HCT116 (cell line): ENCODE results near the gene KRTAP10-7. TPM values are rescaled to one million over a fixed set of nuclear protein-coding genes. Genes with fewer than 3 reads are reported as not detected.
"Not testable (repeated sequence)": the region's sequence is repeated elsewhere in the genome, so short reads cannot be mapped to it uniquely, and the experiment has no call there.

Source experiments
- ATAC-seq: fragments of 200-7000 bp; cut with Tn5 transposase; 2 replicates; pipeline ENCODE4 v1.9.1; 2020; ENCODE audit warnings: mild to moderate bottlenecking, moderate library complexity
- BruUV-seq: library from RNA; stranded (reverse); fragments of 400-500 nt; replicated peaks from 2 replicates; lab custom pipeline; 2021; lab: Mats Ljungman, UMichigan
- CTCF ChIA-PET: fragments of 300-600 bp; sonication (Branson Sonifier 250); formaldehyde crosslinking; loops from one replicate; lab custom pipeline; 2021; ENCODE audit warnings: antibody characterized with exemption; lab: Charles Lee
- POLR2A ChIA-PET: fragments of 300-600, 350-600 bp; sonication (Branson Sonifier 250); formaldehyde crosslinking; loops from one replicate; lab custom pipeline; 2021; ENCODE audit warnings: antibody characterized with exemption; lab: Charles Lee
- RAD21 ChIA-PET, 2 experiments: fragments of 300-600 bp; sonication (Branson Sonifier 250); formaldehyde crosslinking; loops; one replicate each; lab custom pipeline; 2023; ENCODE audit warnings: low total read pairs in 2 of 2; ENCODE audit not compliant: uncharacterized antibody in 2 of 2, unreplicated experiment in 2 of 2, low non-redundant PET in 1 of 2; lab: Charles Lee
- DNase-seq: peaks from one replicate; pipeline ENCODE4 v3.0.0-alpha.2; 2010; ENCODE audit warnings: low read depth, low spot score
- H2AFZ ChIP-seq: fragments of 200-600 bp; shearing (Covaris generic), sonication (generic); 2 replicates; pipeline ENCODE4 v1.6.1; 2017; ENCODE audit warnings: low read depth, mixed run types, mixed read lengths, antibody characterized with exemption, low read length; ENCODE audit not compliant: poor library complexity, severe bottlenecking
- H3K27ac ChIP-seq: 2 replicates; pipeline ENCODE4 v1.5.1; 2012; ENCODE audit warnings: low read depth, low read length
- H3K27me3 ChIP-seq: fragments of 200-600 bp; sonication (generic); 2 replicates; pipeline ENCODE4 v1.6.1; 2016; ENCODE audit warnings: mixed run types, low read length, mixed read lengths; ENCODE audit not compliant: insufficient read depth
- H3K36me3 ChIP-seq, 2 experiments: fragments of 200-500 bp in 1 of 2; fragments of 200-600 bp in 1 of 2; sonication (Bioruptor generic) in 1 of 2; sonication (generic) in 1 of 2; 2 replicates each; pipeline versions ENCODE4 v1.5.1 to v1.6.1; 2014 to 2016; ENCODE audit warnings: low read length in 2 of 2, inconsistent platforms in 1 of 2, mixed read lengths in 1 of 2, mixed run types in 1 of 2; ENCODE audit not compliant: insufficient read depth in 2 of 2, control insufficient read depth in 1 of 2
- H3K4me1 ChIP-seq, 2 experiments: fragments of 200-600 bp in 1 of 2; sonication (generic) in 1 of 2; 2 replicates each; pipeline versions ENCODE4 v1.5.1 to v1.6.1; 2012 to 2017; ENCODE audit warnings: low read length in 2 of 2, inconsistent platforms in 1 of 2, mild to moderate bottlenecking in 1 of 2, mixed read lengths in 1 of 2, mixed run types in 1 of 2, moderate library complexity in 1 of 2; ENCODE audit not compliant: insufficient read depth in 2 of 2, control insufficient read depth in 1 of 2
- H3K4me2 ChIP-seq: fragments of 200-600 bp; sonication (generic); 2 replicates; pipeline ENCODE4 v1.6.1; 2017; ENCODE audit warnings: mixed run types, low read length, mixed read lengths
- H3K4me3 ChIP-seq, 2 experiments: fragments of 200-600 bp in 1 of 2; sonication (generic) in 1 of 2; replicated peaks in 1 of 2; 2 replicates each; pipeline ENCODE4 v1.5.1; 2011 to 2016; ENCODE audit warnings: low read length in 2 of 2, control low read depth in 1 of 2, low read depth in 1 of 2, mild to moderate bottlenecking in 1 of 2, mixed read lengths in 1 of 2, mixed run types in 1 of 2
- H3K79me2 ChIP-seq: fragments of 200-600 bp; sonication (generic); 2 replicates; pipeline ENCODE4 v1.6.1; 2017; ENCODE audit warnings: mild to moderate bottlenecking, mixed run types, low read length, moderate library complexity, mixed read lengths; ENCODE audit not compliant: insufficient read depth
- H3K9ac ChIP-seq: fragments of 200-600 bp; sonication (generic); 2 replicates; pipeline ENCODE4 v1.6.1; 2016; ENCODE audit warnings: low read length, mixed read lengths
- H3K9me2 ChIP-seq: fragments of 200-600 bp; sonication (generic), shearing (Covaris generic); 2 replicates; pipeline ENCODE4 v1.6.1; 2017; ENCODE audit warnings: mixed run types, mild to moderate bottlenecking, moderate library complexity; ENCODE audit not compliant: insufficient read depth
- H3K9me3 ChIP-seq, 2 experiments: fragments of 200-500 bp in 1 of 2; fragments of 200-600 bp in 1 of 2; sonication (Bioruptor generic) in 1 of 2; sonication (generic) in 1 of 2; 2 replicates each; pipeline ENCODE4 v1.6.1; 2014 to 2017; ENCODE audit warnings: low read length in 2 of 2, mixed read lengths in 2 of 2, inconsistent platforms in 1 of 2, low read depth in 1 of 2, mild to moderate bottlenecking in 1 of 2, mixed run types in 1 of 2, moderate library complexity in 1 of 2; ENCODE audit not compliant: control insufficient read depth in 1 of 2, insufficient read depth in 1 of 2
- H4K20me1 ChIP-seq: fragments of 200-600 bp; sonication (generic), shearing (Covaris generic); 2 replicates; pipeline ENCODE4 v1.6.1; 2017; ENCODE audit warnings: mixed run types, mild to moderate bottlenecking, moderate library complexity; ENCODE audit not compliant: insufficient read depth
- CBX3 ChIP-seq: IDR thresholded peaks from 2 replicates; pipeline ENCODE4 v1.6.1; 2012; ENCODE audit warnings: low read depth
- ELF1 ChIP-seq: IDR thresholded peaks from 2 replicates; pipeline ENCODE4 v1.6.1; 2012; ENCODE audit warnings: low read depth, borderline replicate concordance
- EZH2 ChIP-seq: fragments of 200-600 bp; sonication (generic); IDR thresholded peaks from 2 replicates; pipeline ENCODE4 v1.6.1; 2017; ENCODE audit warnings: antibody characterized with exemption, mixed run types
- MAX ChIP-seq: IDR thresholded peaks from 2 replicates; pipeline ENCODE4 v1.6.1; 2012
- POLR2A ChIP-seq: IDR thresholded peaks from 2 replicates; pipeline ENCODE4 v1.7.0; 2011; ENCODE audit warnings: borderline replicate concordance; ENCODE audit not compliant: insufficient read depth, insufficient read length; ENCODE audit errors: extremely low read depth
- intact Hi-C: fragments of 100-400 bp; cut with micrococcal nuclease; formaldehyde crosslinking; loops from 2 replicates; pipeline ENCODE4 v1.10.0; 2022
- total RNA-seq: library from RNA; stranded (reverse); gene quantifications from one replicate; pipeline ENCODE4 v1.2.1, GENCODE V29; 2021; ENCODE audit not compliant: unreplicated experiment
- TF ChIP-seq, protein P1 (sequence below): IDR thresholded peaks from 2 replicates; pipeline ENCODE4 v1.6.1; 2011; ENCODE audit warnings: mild to moderate bottlenecking, low read length, moderate library complexity; ENCODE audit not compliant: insufficient replicate concordance; ENCODE audit errors: extremely low read depth
- TF ChIP-seq, protein P2 (sequence below): IDR thresholded peaks from 2 replicates; pipeline ENCODE4 v1.6.1; 2012

Gene KRTAP10-7
- total RNA-seq, 1 experiment from 2014 or later, result not detected

DNA sequence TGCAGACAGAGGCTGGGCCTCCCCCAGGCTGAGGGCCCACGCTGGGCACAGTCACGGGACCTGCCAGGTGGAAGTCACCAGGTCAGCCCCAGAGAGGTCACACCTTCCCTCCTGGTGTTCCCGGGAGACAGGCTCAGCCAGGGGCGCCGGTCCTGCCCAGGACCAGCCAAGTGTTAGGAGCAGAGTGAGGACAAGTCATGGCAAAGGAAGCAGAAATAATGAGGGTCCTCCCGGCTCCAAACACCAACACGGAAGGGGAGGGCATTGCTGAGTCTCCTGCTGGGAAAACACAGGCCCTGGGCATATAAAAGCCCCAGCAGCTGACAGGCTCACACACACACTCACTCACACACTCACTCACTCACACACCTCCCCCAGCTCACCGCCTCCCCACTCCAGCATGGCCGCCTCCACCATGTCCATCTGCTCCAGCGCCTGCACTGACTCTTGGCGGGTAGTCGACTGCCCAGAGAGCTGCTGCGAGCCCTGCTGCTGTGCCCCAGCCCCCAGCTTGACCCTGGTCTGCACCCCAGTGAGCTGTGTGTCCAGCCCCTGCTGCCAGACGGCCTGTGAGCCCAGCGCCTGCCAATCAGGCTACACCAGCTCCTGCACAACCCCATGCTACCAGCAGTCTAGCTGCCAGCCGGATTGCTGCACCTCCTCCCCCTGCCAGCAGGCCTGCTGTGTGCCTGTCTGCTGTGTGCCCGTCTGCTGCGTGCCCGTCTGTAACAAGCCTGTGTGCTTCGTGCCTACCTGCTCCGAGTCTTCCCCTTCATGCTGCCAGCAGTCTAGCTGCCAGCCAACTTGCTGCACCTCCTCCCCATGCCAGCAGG, 36.8 kb downstream of the KRTAP10-7 start, which contains the start of gene KRTAP10-10:
KRTAP10-10 (plus strand) TSS at position 339 of the 833 bp plus-strand sequence; CDS start at position 401, 62 bp downstream.
- no TSS peak for BruUV-seq
- ATAC-seq (no peak), DNase-seq (no peak)
- intact Hi-C loops, result no loop called here
- H3K27ac ChIP-seq, result no peak within 1 kb of the TSS
- no peak within 1 kb of the TSS for H3K4me2 ChIP-seq
- H3K9ac ChIP-seq, result no peak within 1 kb of the TSS
- H3K27me3 ChIP-seq, result peaks cover 6% of the 10 kb centered on the region; the same call in 1 of the 2 replicates
- POLR2A ChIA-PET, result no interaction called here
- H4K20me1 ChIP-seq, result no peaks in the 10 kb centered on the region
- H3K79me2 ChIP-seq, result no peaks in the 10 kb centered on the region
- CTCF ChIA-PET, result no interaction called here
- no peak for TF ChIP-seq MAX
- TF ChIP-seq ELF1, result no peak
- TF ChIP-seq EZH2, result no peak
- TF ChIP-seq, protein P1, sequence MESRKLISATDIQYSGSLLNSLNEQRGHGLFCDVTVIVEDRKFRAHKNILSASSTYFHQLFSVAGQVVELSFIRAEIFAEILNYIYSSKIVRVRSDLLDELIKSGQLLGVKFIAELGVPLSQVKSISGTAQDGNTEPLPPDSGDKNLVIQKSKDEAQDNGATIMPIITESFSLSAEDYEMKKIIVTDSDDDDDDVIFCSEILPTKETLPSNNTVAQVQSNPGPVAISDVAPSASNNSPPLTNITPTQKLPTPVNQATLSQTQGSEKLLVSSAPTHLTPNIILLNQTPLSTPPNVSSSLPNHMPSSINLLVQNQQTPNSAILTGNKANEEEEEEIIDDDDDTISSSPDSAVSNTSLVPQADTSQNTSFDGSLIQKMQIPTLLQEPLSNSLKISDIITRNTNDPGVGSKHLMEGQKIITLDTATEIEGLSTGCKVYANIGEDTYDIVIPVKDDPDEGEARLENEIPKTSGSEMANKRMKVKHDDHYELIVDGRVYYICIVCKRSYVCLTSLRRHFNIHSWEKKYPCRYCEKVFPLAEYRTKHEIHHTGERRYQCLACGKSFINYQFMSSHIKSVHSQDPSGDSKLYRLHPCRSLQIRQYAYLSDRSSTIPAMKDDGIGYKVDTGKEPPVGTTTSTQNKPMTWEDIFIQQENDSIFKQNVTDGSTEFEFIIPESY, result no peak
- TF ChIP-seq CBX3, result no peak
- TF ChIP-seq, protein P2, sequence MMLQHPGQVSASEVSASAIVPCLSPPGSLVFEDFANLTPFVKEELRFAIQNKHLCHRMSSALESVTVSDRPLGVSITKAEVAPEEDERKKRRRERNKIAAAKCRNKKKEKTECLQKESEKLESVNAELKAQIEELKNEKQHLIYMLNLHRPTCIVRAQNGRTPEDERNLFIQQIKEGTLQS, result no peak
- TF ChIP-seq POLR2A, result no peak
- RAD21 ChIA-PET, result no interaction called here
- no peak within 1 kb of the TSS for H2AFZ ChIP-seq
- no peak within 1 kb of the TSS for H3K4me3 ChIP-seq
- no peaks in the 10 kb centered on the region for H3K9me2 ChIP-seq
- no peaks in the 10 kb centered on the region for H3K4me1 ChIP-seq
- H3K9me3 ChIP-seq, result no peaks in the 10 kb centered on the region
- H3K36me3 ChIP-seq, result no peaks in the 10 kb centered on the region

DNA sequence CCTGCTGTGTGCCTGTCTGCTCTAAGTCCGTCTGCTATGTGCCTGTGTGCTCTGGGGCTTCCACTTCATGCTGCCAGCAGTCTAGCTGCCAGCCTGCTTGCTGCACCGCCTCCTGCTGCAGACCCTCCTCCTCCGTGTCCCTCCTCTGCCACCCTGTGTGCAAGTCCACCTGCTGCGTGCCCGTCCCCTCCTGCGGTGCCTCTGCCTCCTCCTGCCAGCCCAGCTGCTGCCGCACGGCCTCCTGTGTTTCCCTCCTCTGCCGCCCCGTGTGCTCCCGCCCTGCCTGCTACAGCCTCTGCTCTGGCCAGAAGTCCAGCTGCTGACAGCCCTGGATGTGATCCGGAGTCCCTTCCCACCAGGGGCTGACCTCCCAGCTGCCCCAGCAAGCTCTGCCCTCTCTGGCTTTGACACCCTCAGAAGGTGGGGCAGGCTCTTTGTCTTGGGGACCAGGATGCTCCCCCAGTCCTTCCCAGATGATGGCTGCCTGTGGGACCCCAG, 37.5 kb downstream of the KRTAP10-7 start:
- H3K4me3 ChIP-seq, ATAC-seq, BruUV-seq, H3K4me2 ChIP-seq, DNase-seq, intact Hi-C loops, H3K9ac ChIP-seq, H3K9me2 ChIP-seq, H3K27me3 ChIP-seq, CTCF ChIA-PET, H3K9me3 ChIP-seq, H3K4me1 ChIP-seq, RAD21 ChIA-PET, H4K20me1 ChIP-seq, H3K36me3 ChIP-seq, H2AFZ ChIP-seq, H3K27ac ChIP-seq, H3K79me2 ChIP-seq, POLR2A ChIA-PET: not testable (repeated sequence)

DNA sequence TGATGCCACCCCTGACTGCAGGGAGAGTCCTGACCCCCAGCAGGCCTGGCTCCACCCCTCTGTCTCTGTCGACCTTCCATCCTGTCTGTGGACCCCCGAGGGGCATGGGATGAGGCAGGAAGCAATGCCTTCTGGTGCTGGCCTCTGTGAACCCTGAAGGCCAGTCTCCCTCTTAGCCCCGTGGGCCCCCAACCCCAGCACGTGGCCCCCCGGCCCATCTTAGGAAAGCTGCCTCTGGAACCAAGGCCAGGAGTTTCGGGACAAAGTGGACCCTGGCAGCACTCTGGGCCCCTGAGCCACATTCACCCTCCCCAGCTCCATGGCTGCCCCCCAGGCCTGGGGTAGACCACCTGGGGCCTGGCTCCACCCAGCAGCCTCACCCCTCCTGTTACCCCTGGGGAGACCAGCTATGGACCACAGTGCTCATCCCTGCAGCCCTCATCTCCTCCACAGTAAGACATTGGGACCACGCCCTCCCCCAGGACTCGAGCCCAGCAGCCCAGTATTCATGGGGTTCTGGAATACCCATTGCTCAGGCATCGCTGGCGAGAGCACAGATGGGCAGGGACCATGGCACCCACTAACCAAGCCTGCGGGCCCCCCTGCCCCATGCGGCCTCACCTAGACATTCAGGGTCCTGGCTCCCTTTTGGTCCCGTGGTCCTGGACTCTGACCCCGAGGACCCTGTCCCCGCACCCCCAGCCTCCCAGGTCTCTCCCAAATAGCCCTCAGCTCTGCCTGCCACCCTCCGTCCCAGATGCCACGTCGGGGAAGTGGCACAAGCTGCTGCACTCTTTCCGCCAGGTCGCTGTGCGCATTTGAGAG, 38.3 kb downstream of the KRTAP10-7 start:
- H3K9me3 ChIP-seq, H4K20me1 ChIP-seq, H3K36me3 ChIP-seq, intact Hi-C loops, RAD21 ChIA-PET, POLR2A ChIA-PET, H2AFZ ChIP-seq, ATAC-seq, H3K9me2 ChIP-seq, CTCF ChIA-PET, H3K9ac ChIP-seq, H3K4me3 ChIP-seq, DNase-seq, H3K4me1 ChIP-seq, BruUV-seq, H3K4me2 ChIP-seq, H3K79me2 ChIP-seq, H3K27me3 ChIP-seq, H3K27ac ChIP-seq: not testable (repeated sequence)
